OCI-LY3 (cell line): ENCODE results near the gene NELL2.

ENCODE experiments used
- EZH2phosphoT487 ChIP-seq: fragments of 200-600 bp; shearing (Covaris generic); IDR thresholded peaks from 2 replicates; pipeline ENCODE4 v1.6.1; 2018; ENCODE audit warnings: antibody characterized with exemption, mixed run types, low read depth
- TF ChIP-seq, protein P1 (sequence below): fragments of 200-600, 300-600 bp; sonication (generic); IDR thresholded peaks from 2 replicates; pipeline ENCODE4 v1.5.1; 2014; ENCODE audit warnings: antibody characterized with exemption, low read length, low read depth

- no peak for TF ChIP-seq EZH2phosphoT487
- TF ChIP-seq, protein P1, sequence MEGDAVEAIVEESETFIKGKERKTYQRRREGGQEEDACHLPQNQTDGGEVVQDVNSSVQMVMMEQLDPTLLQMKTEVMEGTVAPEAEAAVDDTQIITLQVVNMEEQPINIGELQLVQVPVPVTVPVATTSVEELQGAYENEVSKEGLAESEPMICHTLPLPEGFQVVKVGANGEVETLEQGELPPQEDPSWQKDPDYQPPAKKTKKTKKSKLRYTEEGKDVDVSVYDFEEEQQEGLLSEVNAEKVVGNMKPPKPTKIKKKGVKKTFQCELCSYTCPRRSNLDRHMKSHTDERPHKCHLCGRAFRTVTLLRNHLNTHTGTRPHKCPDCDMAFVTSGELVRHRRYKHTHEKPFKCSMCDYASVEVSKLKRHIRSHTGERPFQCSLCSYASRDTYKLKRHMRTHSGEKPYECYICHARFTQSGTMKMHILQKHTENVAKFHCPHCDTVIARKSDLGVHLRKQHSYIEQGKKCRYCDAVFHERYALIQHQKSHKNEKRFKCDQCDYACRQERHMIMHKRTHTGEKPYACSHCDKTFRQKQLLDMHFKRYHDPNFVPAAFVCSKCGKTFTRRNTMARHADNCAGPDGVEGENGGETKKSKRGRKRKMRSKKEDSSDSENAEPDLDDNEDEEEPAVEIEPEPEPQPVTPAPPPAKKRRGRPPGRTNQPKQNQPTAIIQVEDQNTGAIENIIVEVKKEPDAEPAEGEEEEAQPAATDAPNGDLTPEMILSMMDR, result no peak
These were observed 302.4 kb downstream of the NELL2 start for GRCh38 chr12:44573723-44574122.
